NCI-H2107 treated with DMSO at 0.1 percent for 48 hours (cell line): ENCODE measurements around the gene ZNF80.
A peak's percentile ranks its signal among the peaks of the same experiment; 100 is the strongest.

Experiments used
- DNase-seq: peaks from one replicate; lab custom pipeline; 2025; ENCODE audit not compliant: unreplicated experiment; lab: John Stamatoyannopoulos, UW

The ZNF80 gene

DNA sequence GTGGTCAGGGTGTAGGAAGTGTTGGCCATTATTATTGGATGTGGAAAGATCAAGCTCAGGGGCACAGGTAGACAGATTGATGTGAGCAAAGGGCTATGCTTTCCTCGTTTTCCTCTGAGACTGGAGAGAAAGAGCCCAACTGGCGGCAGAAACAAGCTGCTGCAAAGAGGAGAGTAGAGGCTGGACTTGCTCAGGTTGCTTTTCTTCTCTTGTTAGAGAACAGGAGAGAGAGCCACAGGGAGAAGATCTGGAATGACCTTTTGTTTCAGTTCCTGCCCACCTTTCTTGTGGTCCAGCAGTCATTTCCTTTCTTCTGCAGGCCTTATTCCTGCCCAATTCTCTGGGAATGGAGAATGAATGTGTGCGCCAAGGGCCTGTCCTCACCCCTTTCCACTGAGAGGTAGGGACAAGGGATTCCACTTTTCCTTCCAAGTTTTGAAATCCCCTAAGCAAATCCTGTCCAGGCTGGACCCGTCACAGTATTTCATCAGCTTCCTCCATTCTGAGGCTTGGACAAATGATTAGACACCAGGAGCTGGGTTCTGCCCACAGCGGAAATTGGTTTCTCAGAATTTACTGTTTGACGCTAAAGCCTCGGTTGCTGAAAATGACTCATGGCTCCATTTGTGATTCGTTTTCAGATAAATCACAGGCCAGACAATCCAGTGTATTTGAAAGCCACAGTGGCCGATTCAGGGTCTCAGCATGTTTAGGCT, 16.1 kb downstream of the ZNF80 start:
- DNase-seq: no peak

DNA sequence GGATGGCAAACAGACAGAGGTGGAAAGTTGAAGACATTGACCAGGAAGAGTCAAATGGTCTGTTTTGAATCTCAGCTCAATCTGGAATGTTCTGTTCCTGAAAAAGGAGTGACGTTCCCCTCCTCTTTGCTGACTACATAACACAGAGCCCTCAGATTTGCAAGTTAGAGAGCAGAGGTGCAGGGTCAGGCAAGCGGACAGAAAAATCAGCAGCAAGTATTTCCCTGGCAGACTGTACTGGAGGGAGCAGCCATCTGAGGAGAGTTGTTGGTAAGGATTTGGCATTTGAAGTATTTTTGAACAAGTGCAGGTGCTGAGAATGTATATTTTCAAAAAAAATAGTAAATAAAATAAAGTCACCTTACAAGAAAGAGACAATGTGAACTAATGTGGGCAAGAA, 17.6 kb downstream of the ZNF80 start:
- no peak for DNase-seq

GRCh38 chr3:114218578-114219185, 18.7 kb downstream of the ZNF80 start:
- no peak for DNase-seq

DNA sequence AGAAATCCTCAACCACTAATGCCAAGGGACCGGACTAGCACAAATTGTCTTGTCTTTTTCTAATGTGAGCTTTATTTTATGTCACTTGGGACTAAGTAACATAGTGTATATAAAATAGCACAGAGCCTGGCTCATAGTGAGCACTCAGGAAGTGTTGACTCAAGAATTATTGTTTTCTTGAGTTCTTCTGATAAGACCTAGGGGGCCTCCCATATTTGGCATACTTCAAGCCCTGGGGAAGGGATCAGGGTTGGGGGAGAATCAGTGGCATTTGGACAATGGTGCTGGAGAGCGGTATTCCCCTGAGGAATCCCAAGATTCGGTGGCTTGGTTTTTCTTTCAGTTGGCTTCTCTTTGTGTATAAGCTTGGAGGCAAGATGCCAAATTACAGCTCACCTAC, 19.4 kb downstream of the ZNF80 start:
- DNase-seq: no peak

DNA sequence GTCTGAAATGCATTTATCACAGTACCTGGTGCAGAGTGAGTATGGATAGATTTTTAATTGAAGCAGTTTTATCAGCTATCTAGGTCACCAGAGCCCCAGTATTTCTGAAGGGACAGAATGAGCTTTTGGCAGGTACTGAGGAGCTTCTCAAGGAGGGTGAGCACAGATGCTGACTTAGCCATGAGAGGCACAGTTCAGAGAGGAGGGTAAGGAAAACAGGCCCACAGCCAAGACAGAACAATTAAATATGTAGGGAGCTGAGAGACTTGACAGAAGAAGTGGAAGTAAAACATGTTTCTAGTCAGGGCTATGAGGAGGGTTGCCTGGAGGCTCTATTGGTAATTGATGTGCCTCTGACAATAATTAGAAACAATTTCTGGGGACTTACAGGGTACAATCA, 20.1 kb downstream of the ZNF80 start:
- DNase-seq: peak; percentile 6

GRCh38 chr3:114216186-114216970, 21.0 kb downstream of the ZNF80 start:
- DNase-seq: no peak

- no peak for DNase-seq
These were observed 22.6 kb downstream of the ZNF80 start for GRCh38 chr3:114214542-114215341.

- peak; percentile 11 for DNase-seq
These were observed 23.5 kb downstream of the ZNF80 start for GRCh38 chr3:114213627-114214541.

GRCh38 chr3:114213292-114213626, 24.1 kb downstream of the ZNF80 start:
- no peak for DNase-seq

GRCh38 chr3:114212646-114213045, 24.7 kb downstream of the ZNF80 start:
- DNase-seq: no peak

- DNase-seq: no peak
These were observed 29.6 kb downstream of the ZNF80 start for GRCh38 chr3:114207768-114208167.

- DNase-seq: no peak
These were observed 31.0 kb downstream of the ZNF80 start for GRCh38 chr3:114206342-114206741.

DNA sequence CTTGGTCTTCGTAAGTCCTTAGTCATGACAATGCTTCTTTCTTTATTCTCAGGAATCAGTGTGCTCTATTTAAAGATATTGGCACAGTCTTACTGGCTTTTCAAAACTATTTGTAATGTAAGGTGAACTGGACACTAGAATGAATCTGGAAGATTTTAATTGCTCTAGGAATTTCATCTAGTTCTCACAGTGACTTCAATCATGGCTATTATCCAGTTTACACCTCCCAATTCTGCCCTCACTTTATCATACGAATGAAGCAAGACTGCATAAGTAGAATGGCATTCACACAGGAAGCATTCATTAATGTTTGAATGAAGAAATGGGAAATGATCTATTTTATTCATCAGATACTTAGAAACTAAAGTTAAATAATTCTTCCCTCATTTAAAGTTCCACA, 31.8 kb downstream of the ZNF80 start:
- no peak for DNase-seq

GRCh38 chr3:114194750-114195149, 42.6 kb downstream of the ZNF80 start:
- no peak for DNase-seq

GRCh38 chr3:114192136-114192535, 45.2 kb downstream of the ZNF80 start:
- DNase-seq: no peak

- no peak for DNase-seq
These were observed 50.9 kb downstream of the ZNF80 start for GRCh38 chr3:114186501-114186900.
